Upper lobe of left lung (tissue), 6 donors: ENCODE data around the gene OPN1LW. TPM values are rescaled to one million over a fixed set of nuclear protein-coding genes. Genes with fewer than 3 reads are reported as not detected.

Experiments
- ATAC-seq, 2 donors: fragments of 200-7000 bp; cut with Tn5 transposase; one replicate each; pipeline ENCODE4 v1.9.1; 2022; ENCODE audit warnings: mild to moderate bottlenecking in 2 of 2, moderate library complexity in 2 of 2; ENCODE audit not compliant: low FRiP score in 2 of 2
- DNase-seq, 2 donors: peaks; one replicate each; pipeline ENCODE4 v3.0.0-alpha.2; 2019 to 2020
- H3K27ac ChIP-seq, 4 donors: fragments of 200-600 bp; sonication (generic); one replicate each; pipeline ENCODE4 v1.5.1; 2016 to 2019
- H3K27me3 ChIP-seq, 4 donors: fragments of 200-600 bp; sonication (generic); one replicate each; pipeline ENCODE4 v1.5.1; 2017 to 2019
- H3K36me3 ChIP-seq, 4 donors: fragments of 200-600 bp; sonication (generic); one replicate each; pipeline ENCODE4 v1.5.1; 2016 to 2019
- H3K4me1 ChIP-seq, 4 donors: fragments of 200-600 bp; sonication (generic); one replicate each; pipeline ENCODE4 v1.5.1; 2018 to 2019
- H3K4me3 ChIP-seq, 4 donors: fragments of 200-600 bp; sonication (generic); one replicate each; pipeline ENCODE4 v1.5.1; 2017 to 2019; ENCODE audit warnings: mild to moderate bottlenecking in 2 of 4, moderate library complexity in 1 of 4
- H3K9me3 ChIP-seq, 4 donors: fragments of 200-600 bp; sonication (generic); one replicate each; pipeline ENCODE4 v1.5.1; 2018 to 2019
- CTCF ChIP-seq, 6 experiments: fragments of 450-650 bp in 4 of 6; fragments of 200-600 bp in 2 of 6; sonication (generic) in 2 of 6; IDR thresholded peaks; one replicate each; pipeline ENCODE4 v1.5.1; 2016 to 2019; ENCODE audit warnings: antibody characterized with exemption in 6 of 6
- EP300 ChIP-seq, 4 donors: sonication (generic); formaldehyde crosslinking; IDR thresholded peaks; one replicate each; pipeline ENCODE4 v1.5.1; 2017; ENCODE audit warnings: antibody characterized with exemption in 4 of 4, control low read depth in 2 of 4
- POLR2A ChIP-seq, 4 donors: fragments of 450-650 bp; IDR thresholded peaks; one replicate each; pipeline ENCODE4 v1.5.1; 2016 to 2017; ENCODE audit warnings: antibody characterized with exemption in 4 of 4, mild to moderate bottlenecking in 2 of 4
- POLR2AphosphoS5 ChIP-seq, 2 donors: sonication (generic); formaldehyde crosslinking; IDR thresholded peaks; one replicate each; pipeline ENCODE4 v1.5.1; 2017; ENCODE audit warnings: antibody characterized with exemption in 2 of 2
- WGBS, 2 donors: methylation state at CpG; one replicate each; pipeline ENCODE4 v1.1.5; 2017 to 2018; 5-methylcytosine and 5-hydroxymethylcytosine counted together
- total RNA-seq, 6 donors: library from RNA; depleted of rRNA in 4 of 6; stranded (reverse); fragments of >200 nt in 4 of 6; gene quantifications; one replicate each; pipeline versions ENCODE4 v1.1.0 to v1.2.1, GENCODE V29; 2016 to 2021
- donor health status: DM: no; HTN: no; CAD: no; lungs with moderate emphysema.
- donor health status: DM: no; HTN: yes; CAD: no; lungs with severe emphysema.

OPN1LW gene
- total RNA-seq, 6 donors from 2014 or later: not detected

GRCh38 chrX:154115071-154115470 is 29.0 kb upstream of the OPN1LW start:
- 73 to 79% methylated on average over 9 to 10 of the region's 10 CpGs for WGBS, 2 donors
- DNase-seq: no peak
- H3K27ac ChIP-seq: no peak overlapping the region
- H3K4me1 ChIP-seq: no peaks in the 10 kb centered on the region
- H3K36me3 ChIP-seq: no peaks in the 10 kb centered on the region
- no peak for TF ChIP-seq CTCF (IDR thresholded peaks at IDR 0.05)
- no peaks in the 10 kb centered on the region for H3K27me3 ChIP-seq
- no peak for ATAC-seq
- no peak overlapping the region for H3K4me3 ChIP-seq
- peaks cover 0 to 11% (median 0%) of the 10 kb centered on the region in 4 donors for H3K9me3 ChIP-seq

- Histone ChIP-seq H3K9me3 (peaks cover 0 to 5% (median 0%) of the 10 kb centered on the region in 4 donors), H3K27ac (no peak overlapping the region), H3K27me3 (no peaks in the 10 kb centered on the region), H3K4me3 (no peak overlapping the region), H3K36me3 (no peaks in the 10 kb centered on the region), H3K4me1 (no peaks in the 10 kb centered on the region)
- DNase-seq (no peak), ATAC-seq (no peak)
- no peak for TF ChIP-seq EP300 (IDR thresholded peaks at IDR 0.05)
- WGBS, 2 donors: 80 to 92% methylated on average over 5 of the region's 5 CpGs
These were observed 28.3 kb upstream of the OPN1LW start for GRCh38 chrX:154115750-154116149.

GRCh38 chrX:154116426-154117211 is 27.4 kb upstream of the OPN1LW start:
- no peaks in the 10 kb centered on the region for H3K27me3 ChIP-seq
- no peaks in the 10 kb centered on the region for H3K36me3 ChIP-seq
- no peak for DNase-seq
- no peak overlapping the region for H3K27ac ChIP-seq
- no peaks in the 10 kb centered on the region for H3K4me1 ChIP-seq
- no peak overlapping the region for H3K4me3 ChIP-seq
- WGBS, 2 donors: 74 to 80% methylated on average over 7 to 18 of the region's 19 CpGs
- peaks cover 0 to 5% (median 0%) of the 10 kb centered on the region in 4 donors for H3K9me3 ChIP-seq
- TF ChIP-seq POLR2AphosphoS5 (IDR thresholded peaks at IDR 0.05) (no peak), CTCF (IDR thresholded peaks at IDR 0.05) (no peak), EP300 (IDR thresholded peaks at IDR 0.05) (no peak), POLR2A (IDR thresholded peaks at IDR 0.05) (no peak)
- no peak for ATAC-seq

- Histone ChIP-seq H3K36me3 (no peaks in the 10 kb centered on the region), H3K4me3 (no peak overlapping the region), H3K4me1 (no peaks in the 10 kb centered on the region), H3K27ac (no peak overlapping the region), H3K27me3 (no peaks in the 10 kb centered on the region), H3K9me3 (peaks cover 0 to 5% (median 0%) of the 10 kb centered on the region in 4 donors)
- WGBS, 2 donors: 73 to 75% methylated on average over 6 of the region's 6 CpGs
- no peak for TF ChIP-seq POLR2AphosphoS5 (IDR thresholded peaks at IDR 0.05)
- TF ChIP-seq POLR2A (IDR thresholded peaks at IDR 0.05): no peak
- TF ChIP-seq EP300 (IDR thresholded peaks at IDR 0.05): no peak
- no peak for TF ChIP-seq CTCF (IDR thresholded peaks at IDR 0.05)
- DNase-seq (no peak), ATAC-seq (no peak)
These were observed 26.5 kb upstream of the OPN1LW start for GRCh38 chrX:154117566-154117965.

GRCh38 chrX:154120567-154120966 is 23.5 kb upstream of the OPN1LW start:
- ATAC-seq (no peak), DNase-seq (no peak)
- H3K27me3 ChIP-seq: no peaks in the 10 kb centered on the region
- no peak overlapping the region for H3K4me3 ChIP-seq
- WGBS, 2 donors: 89 to 100% methylated on average over 3 of the region's 3 CpGs
- peaks cover 0 to 9% (median 1%) of the 10 kb centered on the region in 4 donors for H3K4me1 ChIP-seq
- H3K36me3 ChIP-seq: no peaks in the 10 kb centered on the region
- H3K27ac ChIP-seq: no peak overlapping the region
- TF ChIP-seq CTCF (IDR thresholded peaks at IDR 0.05): no peak
- TF ChIP-seq POLR2AphosphoS5 (IDR thresholded peaks at IDR 0.05): no peak
- no peak for TF ChIP-seq POLR2A (IDR thresholded peaks at IDR 0.05)
- no peak for TF ChIP-seq EP300 (IDR thresholded peaks at IDR 0.05)
- peaks cover 0 to 5% (median 0%) of the 10 kb centered on the region in 4 donors for H3K9me3 ChIP-seq
